ENCODE results near the gene PTDSS2.

PTDSS2 gene

GRCh38 chr11:469684-470560 is 19.8 kb downstream of the PTDSS2 start:
- Histone ChIP-seq H3K79me2 (ENCODE audit: low read length) (no peaks in the 10 kb centered on the region), H3K4me2 (ENCODE audit: low read depth, low read length) (no peak overlapping the region), H2AFZ (ENCODE audit: low read length) (no peak overlapping the region), H3K9ac (ENCODE audit: low read length) (no peak overlapping the region), H3K27ac (ENCODE audit: low read length) (no peak overlapping the region), H3K9me2 (replicated peaks; ENCODE audit: insufficient read depth, low read length) (no peaks in the 10 kb centered on the region), H3F3A (ENCODE audit: insufficient read depth, low read length) (no peaks in the 10 kb centered on the region), H3K9me3 (replicated peaks; ENCODE audit: insufficient read depth, low read length) (no peaks in the 10 kb centered on the region), H3K4me1 (ENCODE audit: low read length) (no peaks in the 10 kb centered on the region), H3K4me3 (ENCODE audit: low read length) (no peak overlapping the region), H4K20me1 (ENCODE audit: insufficient read depth, low read length) (no peaks in the 10 kb centered on the region), H3K36me3 (replicated peaks; ENCODE audit: insufficient read depth, low read length) (no peaks in the 10 kb centered on the region), H3K27me3 (replicated peaks; ENCODE audit: insufficient read depth, low read length) (no peaks in the 10 kb centered on the region)
- DNase-seq, result no peak
- TF ChIP-seq CTCF (IDR thresholded peaks at IDR 0.05; ENCODE audit: low read length) (no peak), EZH2 (optimal IDR thresholded peaks at IDR 0.05; ENCODE audit: low read depth, low read length) (no peak), EZH2phosphoT487 (IDR thresholded peaks at IDR 0.05; ENCODE audit: low read length) (no peak)

- H3F3A ChIP-seq (ENCODE audit: insufficient read depth, low read length), result no peaks in the 10 kb centered on the region
- TF ChIP-seq EZH2 (optimal IDR thresholded peaks at IDR 0.05; ENCODE audit: low read depth, low read length) (no peak), EZH2phosphoT487 (IDR thresholded peaks at IDR 0.05; ENCODE audit: low read length) (no peak), CTCF (IDR thresholded peaks at IDR 0.05; ENCODE audit: low read length) (no peak)
- no peak overlapping the region for H3K4me2 ChIP-seq (ENCODE audit: low read depth, low read length)
- DNase-seq, result no peak
- no peaks in the 10 kb centered on the region for H3K4me1 ChIP-seq (ENCODE audit: low read length)
- H3K79me2 ChIP-seq (ENCODE audit: low read length), result no peaks in the 10 kb centered on the region
- H3K27me3 ChIP-seq (replicated peaks; ENCODE audit: insufficient read depth, low read length), result no peaks in the 10 kb centered on the region
- no peaks in the 10 kb centered on the region for H4K20me1 ChIP-seq (ENCODE audit: insufficient read depth, low read length)
- no peaks in the 10 kb centered on the region for H3K36me3 ChIP-seq (replicated peaks; ENCODE audit: insufficient read depth, low read length)
- H3K9me3 ChIP-seq (replicated peaks; ENCODE audit: insufficient read depth, low read length), result no peaks in the 10 kb centered on the region
- no peaks in the 10 kb centered on the region for H3K9me2 ChIP-seq (replicated peaks; ENCODE audit: insufficient read depth, low read length)
- H3K9ac ChIP-seq (ENCODE audit: low read length), result no peak overlapping the region
- H2AFZ ChIP-seq (ENCODE audit: low read length), result no peak overlapping the region
- no peak overlapping the region for H3K27ac ChIP-seq (ENCODE audit: low read length)
- no peak overlapping the region for H3K4me3 ChIP-seq (ENCODE audit: low read length)
These were observed 21.5 kb downstream of the PTDSS2 start for GRCh38 chr11:471468-472145.

- TF ChIP-seq CTCF (IDR thresholded peaks at IDR 0.05; ENCODE audit: low read length) (no peak), EZH2 (optimal IDR thresholded peaks at IDR 0.05; ENCODE audit: low read depth, low read length) (no peak), EZH2phosphoT487 (IDR thresholded peaks at IDR 0.05; ENCODE audit: low read length) (no peak)
- no peak overlapping the region for H2AFZ ChIP-seq (ENCODE audit: low read length)
- DNase-seq, result no peak
- H3K27me3 ChIP-seq (replicated peaks; ENCODE audit: insufficient read depth, low read length), result no peaks in the 10 kb centered on the region
- H3K9ac ChIP-seq (ENCODE audit: low read length), result no peak overlapping the region
- no peaks in the 10 kb centered on the region for H4K20me1 ChIP-seq (ENCODE audit: insufficient read depth, low read length)
- no peak overlapping the region for H3K4me3 ChIP-seq (ENCODE audit: low read length)
- H3K36me3 ChIP-seq (replicated peaks; ENCODE audit: insufficient read depth, low read length), result no peaks in the 10 kb centered on the region
- no peaks in the 10 kb centered on the region for H3F3A ChIP-seq (ENCODE audit: insufficient read depth, low read length)
- no peaks in the 10 kb centered on the region for H3K9me3 ChIP-seq (replicated peaks; ENCODE audit: insufficient read depth, low read length)
- H3K9me2 ChIP-seq (replicated peaks; ENCODE audit: insufficient read depth, low read length), result no peaks in the 10 kb centered on the region
- H3K4me2 ChIP-seq (ENCODE audit: low read depth, low read length), result no peak overlapping the region
- no peak overlapping the region for H3K27ac ChIP-seq (ENCODE audit: low read length)
- H3K4me1 ChIP-seq (ENCODE audit: low read length), result no peaks in the 10 kb centered on the region
- H3K79me2 ChIP-seq (ENCODE audit: low read length), result no peaks in the 10 kb centered on the region
These were observed 22.2 kb downstream of the PTDSS2 start for GRCh38 chr11:472272-472671.
